HEK293 (cell line): ENCODE results near the gene MTG1.
"Not testable (repeated sequence)": the region's sequence is repeated elsewhere in the genome, so short reads cannot be mapped to it uniquely, and the experiment has no call there.

Source experiments
- CTCF ChIA-PET: fragments of 350-600 bp; formaldehyde crosslinking; extraction: SDS; loops from one replicate; lab custom pipeline; 2021; ENCODE audit warnings: antibody characterized with exemption; lab: Yijun Ruan, JAX
- POLR2A ChIA-PET: fragments of 300-600 bp; formaldehyde crosslinking; extraction: SDS; loops from one replicate; lab custom pipeline; 2020; ENCODE audit warnings: antibody characterized with exemption, inconsistent platforms; lab: Yijun Ruan, JAX
- H3K27ac ChIP-seq: fragments of 200-500 bp; sonication (Bioruptor generic); 2 replicates; pipeline ENCODE4 v1.5.1; 2014; ENCODE audit warnings: low read depth, low read length, control low read depth, inconsistent platforms; ENCODE audit errors: extremely low read depth
- H3K36me3 ChIP-seq, 2 experiments: fragments of 200-500 bp in 1 of 2; sonication (Bioruptor generic) in 1 of 2; 1 replicate in 1 of 2; 2 replicates in 1 of 2; pipeline ENCODE4 v1.5.1; 2014 to 2017; ENCODE audit warnings: inconsistent platforms in 2 of 2, low read length in 2 of 2; ENCODE audit not compliant: control insufficient read depth in 2 of 2, insufficient read depth in 1 of 2
- H3K4me1 ChIP-seq: fragments of 200-500 bp; sonication (Bioruptor generic); 2 replicates; pipeline ENCODE4 v1.5.1; 2014; ENCODE audit warnings: mild to moderate bottlenecking, low read length, inconsistent platforms; ENCODE audit not compliant: control insufficient read depth, insufficient read depth
- H3K4me3 ChIP-seq: 2 replicates; pipeline ENCODE4 v1.5.1; 2011; ENCODE audit warnings: low read depth, mild to moderate bottlenecking, control low read depth, low read length, moderate library complexity
- H3K9me3 ChIP-seq: fragments of 200-500 bp; sonication (Bioruptor generic); 2 replicates; pipeline ENCODE4 v1.5.1; 2014; ENCODE audit warnings: low read depth, low read length, inconsistent platforms; ENCODE audit not compliant: control insufficient read depth, insufficient read depth
- AEBP2 ChIP-seq: fragments of 450-650 bp; formaldehyde crosslinking; IDR thresholded peaks from 2 replicates; pipeline ENCODE4 v1.5.1; 2016; ENCODE audit warnings: missing biosample characterization, missing genetic modification characterization, borderline replicate concordance
- ELK4 ChIP-seq: IDR thresholded peaks from 2 replicates; pipeline ENCODE4 v1.6.1; 2011; ENCODE audit warnings: mild to moderate bottlenecking, low read depth, low read length, borderline replicate concordance
- KLF1 ChIP-seq: fragments of 450-650 bp; formaldehyde crosslinking; IDR thresholded peaks from 2 replicates; pipeline ENCODE4 v1.5.1; 2016; ENCODE audit warnings: missing biosample characterization, missing genetic modification characterization
- SETDB1 ChIP-seq: IDR thresholded peaks from one replicate; pipeline ENCODE4 v1.6.1; 2017; ENCODE audit warnings: mild to moderate bottlenecking, low read length, moderate library complexity, mixed read lengths; ENCODE audit not compliant: insufficient read length
- TCF7L2 ChIP-seq: IDR thresholded peaks from 2 replicates; pipeline ENCODE4 v1.6.1; 2011; ENCODE audit warnings: low read depth, mild to moderate bottlenecking, inconsistent platforms, low read length, moderate library complexity, borderline replicate concordance
- WT1 ChIP-seq: fragments of 450-650 bp; formaldehyde crosslinking; IDR thresholded peaks from 2 replicates; pipeline ENCODE4 v1.5.1; 2016; ENCODE audit warnings: missing biosample characterization, missing genetic modification characterization
- ZBTB17 ChIP-seq: fragments of 450-650 bp; formaldehyde crosslinking; IDR thresholded peaks from 2 replicates; pipeline ENCODE4 v1.5.1; 2016; ENCODE audit warnings: missing biosample characterization, missing genetic modification characterization
- ZBTB26 ChIP-seq: fragments of 450-650 bp; formaldehyde crosslinking; optimal IDR thresholded peaks from 2 replicates; pipeline ENCODE3; 2016; ENCODE audit warnings: missing biosample characterization, mild to moderate bottlenecking, missing genetic modification characterization
- ZBTB8A ChIP-seq: fragments of 450-650 bp; formaldehyde crosslinking; IDR thresholded peaks from 2 replicates; pipeline ENCODE4 v1.5.1; 2016; ENCODE audit warnings: missing biosample characterization, missing genetic modification characterization
- ZNF140 ChIP-seq: fragments of 450-650 bp; formaldehyde crosslinking; IDR thresholded peaks from 2 replicates; pipeline ENCODE4 v1.5.1; 2016; ENCODE audit warnings: missing biosample characterization, missing genetic modification characterization
- ZNF157 ChIP-seq: fragments of 450-650 bp; formaldehyde crosslinking; IDR thresholded peaks from 2 replicates; pipeline ENCODE4 v1.5.1; 2016; ENCODE audit warnings: missing biosample characterization, missing genetic modification characterization
- ZNF174 ChIP-seq: fragments of 450-650 bp; formaldehyde crosslinking; IDR thresholded peaks from 2 replicates; pipeline ENCODE4 v1.5.0; 2017; ENCODE audit warnings: missing biosample characterization, mild to moderate bottlenecking, missing genetic modification characterization
- ZNF266 ChIP-seq: fragments of 450-650 bp; formaldehyde crosslinking; IDR thresholded peaks from 2 replicates; pipeline ENCODE4 v1.5.1; 2016; ENCODE audit warnings: missing biosample characterization, missing genetic modification characterization, low read depth
- ZNF324 ChIP-seq: fragments of 450-650 bp; formaldehyde crosslinking; IDR thresholded peaks from 2 replicates; pipeline ENCODE4 v1.5.1; 2016; ENCODE audit warnings: missing biosample characterization, missing genetic modification characterization
- ZNF37A ChIP-seq: fragments of 450-650 bp; IDR thresholded peaks from 2 replicates; pipeline ENCODE4 v1.5.1; 2018; ENCODE audit warnings: missing biosample characterization, missing genetic modification characterization
- ZNF394 ChIP-seq: fragments of 450-650 bp; formaldehyde crosslinking; IDR thresholded peaks from 2 replicates; pipeline ENCODE4 v1.5.1; 2016; ENCODE audit warnings: missing biosample characterization, missing genetic modification characterization, mild to moderate bottlenecking, moderate library complexity, borderline replicate concordance
- ZNF426 ChIP-seq: fragments of 450-650 bp; formaldehyde crosslinking; IDR thresholded peaks from 2 replicates; pipeline ENCODE4 v1.5.1; 2017; ENCODE audit warnings: missing biosample characterization, missing genetic modification characterization, mild to moderate bottlenecking, inconsistent platforms, moderate library complexity
- ZNF513 ChIP-seq: fragments of 450-650 bp; IDR thresholded peaks from 2 replicates; pipeline ENCODE4 v1.5.1; 2018; ENCODE audit warnings: missing biosample characterization, missing genetic modification characterization
- ZNF610 ChIP-seq: fragments of 450-650 bp; formaldehyde crosslinking; IDR thresholded peaks from 2 replicates; pipeline ENCODE4 v1.5.1; 2016; ENCODE audit warnings: missing biosample characterization, missing genetic modification characterization, borderline replicate concordance
- ZNF626 ChIP-seq: fragments of 450-650 bp; sonication (Bioruptor Pico); formaldehyde crosslinking; IDR thresholded peaks from 2 replicates; pipeline ENCODE4 v1.5.1; 2018; ENCODE audit warnings: missing biosample characterization, missing genetic modification characterization, inconsistent platforms
- ZNF629 ChIP-seq: fragments of 450-650 bp; formaldehyde crosslinking; IDR thresholded peaks from 2 replicates; pipeline ENCODE4 v1.5.1; 2017; ENCODE audit warnings: missing biosample characterization, missing genetic modification characterization
- ZNF664 ChIP-seq: fragments of 450-650 bp; formaldehyde crosslinking; IDR thresholded peaks from 2 replicates; pipeline ENCODE4 v1.5.1; 2016; ENCODE audit warnings: missing biosample characterization, missing genetic modification characterization
- ZNF704 ChIP-seq: fragments of 450-650 bp; formaldehyde crosslinking; IDR thresholded peaks from 2 replicates; pipeline ENCODE4 v1.5.1; 2016; ENCODE audit warnings: missing biosample characterization, missing genetic modification characterization
- ZNF776 ChIP-seq: fragments of 450-650 bp; formaldehyde crosslinking; IDR thresholded peaks from 2 replicates; pipeline ENCODE4 v1.5.0; 2017; ENCODE audit warnings: missing biosample characterization, missing genetic modification characterization, borderline replicate concordance
- ZNF785 ChIP-seq: fragments of 450-650 bp; formaldehyde crosslinking; IDR thresholded peaks from 2 replicates; pipeline ENCODE4 v1.5.1; 2016; ENCODE audit warnings: missing biosample characterization, missing genetic modification characterization
- ZNF791 ChIP-seq: fragments of 450-650 bp; formaldehyde crosslinking; IDR thresholded peaks from 2 replicates; pipeline ENCODE4 v1.5.1; 2016; ENCODE audit warnings: missing biosample characterization, missing genetic modification characterization
- ZNF792 ChIP-seq: fragments of 450-650 bp; formaldehyde crosslinking; IDR thresholded peaks from 2 replicates; pipeline ENCODE4 v1.5.1; 2016; ENCODE audit warnings: missing biosample characterization, missing genetic modification characterization

The MTG1 gene

GRCh38 chr10:133440633-133441285 lies 46.8 kb downstream of the MTG1 start:
- H3K9me3 ChIP-seq, result no peaks in the 10 kb centered on the region
- H3K27ac ChIP-seq, result no peak overlapping the region
- TF ChIP-seq AEBP2 (no peak), ZNF174 (no peak), ZNF513 (tag by site-specific recombination) (no peak), ZNF426 (tag by site-specific recombination) (no peak), ZNF394 (tag by site-specific recombination) (no peak), ZNF664 (tag by site-specific recombination) (no peak), ZNF157 (no peak), ZNF37A (tag by site-specific recombination) (no peak), ZNF792 (tag by site-specific recombination) (no peak), ZNF140 (tag by site-specific recombination) (no peak), ZNF610 (no peak), ZNF785 (tag by site-specific recombination) (no peak), ZNF266 (tag by site-specific recombination) (no peak), ZNF776 (tag by site-specific recombination) (no peak), SETDB1 (no peak), WT1 (tag by site-specific recombination) (no peak)
- CTCF ChIA-PET, result no interaction called here
- POLR2A ChIA-PET, result no interaction called here
- no peaks in the 10 kb centered on the region for H3K4me1 ChIP-seq
- peaks cover 0 to 7% of the 10 kb centered on the region in 2 experiments; a peak in 1 of 3 replicates for H3K36me3 ChIP-seq
- H3K4me3 ChIP-seq, result no peak overlapping the region

- H3K4me3 ChIP-seq, H3K4me1 ChIP-seq, H3K9me3 ChIP-seq, POLR2A ChIA-PET, H3K27ac ChIP-seq, H3K36me3 ChIP-seq: not testable (repeated sequence)
- CTCF ChIA-PET, result interaction anchor here (0.6 kb wide), 2 partner anchors 55 to 919 kb away, joined by 3 read pairs; no protein-coding TSS in a partner anchor
Measured at GRCh38 chr10:133441356-133441755, 47.4 kb downstream of the MTG1 start.

GRCh38 chr10:133441780-133442179 lies 47.8 kb downstream of the MTG1 start:
- H3K27ac ChIP-seq, result no peak overlapping the region
- POLR2A ChIA-PET, result no interaction called here
- no peak for TF ChIP-seq ELK4
- TF ChIP-seq ZBTB8A (tag by site-specific recombination), result no peak
- no peak for TF ChIP-seq ZNF629 (tag by site-specific recombination)
- no peak for TF ChIP-seq ZBTB26
- no peak for TF ChIP-seq ZNF664 (tag by site-specific recombination)
- no peak for TF ChIP-seq ZNF324 (tag by site-specific recombination)
- no peak for TF ChIP-seq ZNF791 (tag by site-specific recombination)
- no peak for TF ChIP-seq ZNF174
- TF ChIP-seq ZBTB17, result no peak
- TF ChIP-seq TCF7L2, result no peak
- no peak for TF ChIP-seq ZNF626 (tag by site-specific recombination)
- no peak for TF ChIP-seq KLF1 (tag by site-specific recombination)
- no peak for TF ChIP-seq ZNF704 (tag by site-specific recombination)
- TF ChIP-seq, all 188 proteins: peak for 0
- CTCF ChIA-PET, result interaction anchor here (0.5 to 0.6 kb wide), 3 partner anchors 17 to 919 kb away, joined by 3 to 4 read pairs (median 3); no protein-coding TSS in a partner anchor
- H3K9me3 ChIP-seq, result no peaks in the 10 kb centered on the region
- H3K36me3 ChIP-seq, result peaks cover 0 to 7% of the 10 kb centered on the region in 2 experiments; a peak in 1 of 3 replicates
- no peaks in the 10 kb centered on the region for H3K4me1 ChIP-seq
- H3K4me3 ChIP-seq, result no peak overlapping the region
